Purkinje cell (primary cell): Measurements from ENCODE around the gene SP8. TPM values are rescaled to one million over a fixed set of nuclear protein-coding genes. Genes with fewer than 3 reads are reported as not detected.

Experiments used
- polyA plus RNA-seq: library from polyadenylated mRNA; unstranded; fragments of >200 nt; fragmentation: Nextera tagmentation; gene quantifications from 2 replicates; pipeline ENCODE4 v1.2.1, GENCODE V29; 2014

Gene SP8
- not detected in 2 replicates for polyA plus RNA-seq

GRCh38 chr7:20786779-20787659 lies at the start of gene SP8:
SP8 (minus strand) TSS chr7:20786886; CDS start chr7:20786798, 88 bp downstream.

Other genes starting within 250 kb of the SP8 start
- not detected in 2 replicates for gene ABCB5, start 171.2 kb downstream of the SP8 start, polyA plus RNA-seq